T-cell (primary cell): ENCODE results near the gene KCNMA1. TPM values are rescaled to one million over a fixed set of nuclear protein-coding genes. Genes with fewer than 3 reads are reported as not detected.
"Not testable (repeated sequence)": the region's sequence is repeated elsewhere in the genome, so short reads cannot be mapped to it uniquely, and the experiment has no call there.

Source experiments
- ATAC-seq, 4 experiments: fragments of 200-7000 bp in 3 of 4; fragments of 150-1000 bp in 1 of 4; cut with Tn5 transposase; replicated peaks in 1 of 4; 1 replicate in 3 of 4; 2 replicates in 1 of 4; pipeline ENCODE4 v1.10.0; 2021; ENCODE audit warnings: moderate library complexity in 3 of 4, mild to moderate bottlenecking in 2 of 4, moderate number of reproducible peaks in 1 of 4
- CTCF ChIA-PET, 2 donors: fragments of 300-600 bp; sonication (Branson Sonifier 250); formaldehyde crosslinking; loops; one replicate each; lab custom pipeline; 2022; ENCODE audit warnings: antibody characterized with exemption in 2 of 2; lab: Charles Lee
- POLR2A ChIA-PET, 2 donors: fragments of 300-600 bp; sonication (Branson Sonifier 250); formaldehyde crosslinking; loops; one replicate each; lab custom pipeline; 2022; ENCODE audit warnings: antibody characterized with exemption in 2 of 2; lab: Charles Lee
- DNase-seq, 35 experiments: peaks; one replicate each; pipeline versions ENCODE4 v3.0.0 to v3.0.0-alpha.2; 2013 to 2023
- H3K27ac ChIP-seq: one replicate; pipeline ENCODE4 v1.5.1; 2013; ENCODE audit warnings: low read length
- H3K27me3 ChIP-seq, 2 experiments: replicated peaks in 1 of 2; 1 replicate in 1 of 2; 2 replicates in 1 of 2; pipeline versions ENCODE4 v1.6.1 to v1.7.0; 2013; ENCODE audit warnings: low read length in 1 of 2, mixed read lengths in 1 of 2; ENCODE audit not compliant: control insufficient read depth in 2 of 2, insufficient read depth in 2 of 2; ENCODE audit errors: extremely low read depth in 1 of 2
- H3K36me3 ChIP-seq, 2 donors: 1 replicate in 1 of 2; 2 replicates in 1 of 2; pipeline versions ENCODE4 v1.6.1 to v1.7.0; 2013; ENCODE audit warnings: low read length in 1 of 2; ENCODE audit not compliant: control insufficient read depth in 2 of 2, insufficient read depth in 1 of 2; ENCODE audit errors: extremely low read depth in 1 of 2
- H3K4me1 ChIP-seq, 2 experiments: 1 replicate in 1 of 2; 2 replicates in 1 of 2; pipeline versions ENCODE4 v1.6.1 to v1.7.0; 2013; ENCODE audit warnings: low read length in 2 of 2, mixed read lengths in 1 of 2; ENCODE audit not compliant: insufficient read depth in 2 of 2, control insufficient read depth in 1 of 2; ENCODE audit errors: extremely low read depth in 1 of 2
- H3K4me3 ChIP-seq, 2 donors: 1 replicate in 1 of 2; 2 replicates in 1 of 2; pipeline versions ENCODE4 v1.5.1 to v1.7.0; 2013; ENCODE audit warnings: mild to moderate bottlenecking in 2 of 2, low read length in 1 of 2, moderate library complexity in 1 of 2; ENCODE audit not compliant: control insufficient read depth in 1 of 2; ENCODE audit errors: extremely low read depth in 1 of 2
- H3K9me3 ChIP-seq: 2 replicates; pipeline ENCODE4 v1.7.0; 2013
- H3K27ac Mint-ChIP-seq, 2 donors: one replicate each; pipeline ENCODE4 v1.8.0; 2020 to 2021; ENCODE audit warnings: mild to moderate bottlenecking in 2 of 2, mixed read lengths in 2 of 2
- H3K27me3 Mint-ChIP-seq, 2 donors: one replicate each; pipeline ENCODE4 v1.8.0; 2021 to 2022; ENCODE audit warnings: mixed read lengths in 2 of 2
- H3K36me3 Mint-ChIP-seq: one replicate; pipeline ENCODE4 v1.8.0; 2021; ENCODE audit warnings: mixed read lengths
- H3K4me1 Mint-ChIP-seq, 3 donors: one replicate each; pipeline ENCODE4 v1.8.0; 2020 to 2022; ENCODE audit warnings: mixed read lengths in 3 of 3, mild to moderate bottlenecking in 1 of 3
- H3K4me3 Mint-ChIP-seq, 3 donors: one replicate each; pipeline ENCODE4 v1.8.0; 2020 to 2022; ENCODE audit warnings: mild to moderate bottlenecking in 3 of 3, mixed read lengths in 3 of 3, moderate library complexity in 3 of 3
- H3K9me3 Mint-ChIP-seq, 3 donors: one replicate each; pipeline ENCODE4 v1.8.0; 2020 to 2022; ENCODE audit warnings: mixed read lengths in 3 of 3
- WGBS: methylation state at CpG from one replicate; pipeline ENCODE4 v1.1.5; 2013; ENCODE audit warnings: missing lambda C conversion rate; ENCODE audit not compliant: insufficient coverage; 5-methylcytosine and 5-hydroxymethylcytosine counted together
- total RNA-seq, 35 experiments: library from RNA in 6 of 35; stranded (reverse) in 6 of 35; fragments of 120-200 nt in 1 of 35; gene quantifications; one replicate each; pipeline versions ENCODE4 v1.2.1 to v1.2.4 and lab custom pipeline; 2013 to 2026

Gene KCNMA1
- total RNA-seq, 5 donors from 2014 or later (not counting 1 experiment from before 2014, with no cell fraction given), result 0.14 to 1.6 (median 0.60) TPM

DNA sequence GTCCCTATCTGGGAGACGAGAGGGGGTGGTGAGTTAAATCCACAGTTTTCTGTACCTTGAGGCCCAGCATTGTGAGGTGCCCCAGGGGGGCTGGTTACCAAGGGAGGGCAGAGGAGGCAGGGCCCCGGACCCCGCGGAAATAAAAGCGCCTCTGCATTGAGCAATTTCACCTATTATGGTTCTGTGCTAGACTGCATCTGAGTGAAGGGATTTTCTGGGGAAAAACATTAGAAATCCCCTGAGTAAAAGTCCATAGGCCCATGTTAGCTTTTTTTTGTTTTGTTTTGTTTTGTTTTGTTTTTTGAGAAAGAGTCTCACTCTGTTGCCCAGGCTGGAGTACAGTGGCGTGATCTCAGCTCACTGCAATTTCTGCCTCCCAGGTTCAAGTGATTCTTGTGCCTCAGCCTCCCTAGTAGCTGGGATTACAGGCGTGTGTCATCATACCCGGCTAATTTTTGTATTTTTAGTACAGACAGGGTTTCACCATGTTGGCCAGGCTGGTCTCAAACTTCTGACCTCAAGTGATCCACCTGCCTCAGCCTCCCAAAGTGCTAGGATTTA is 225.0 kb downstream of the KCNMA1 start:
- H3K27ac ChIP-seq, ATAC-seq, H3K36me3 ChIP-seq, H3K9me3 Mint-ChIP-seq, H3K4me3 Mint-ChIP-seq, H3K4me1 Mint-ChIP-seq, H3K36me3 Mint-ChIP-seq, H3K4me1 ChIP-seq, CTCF ChIA-PET, H3K4me3 ChIP-seq, DNase-seq, POLR2A ChIA-PET, H3K9me3 ChIP-seq, H3K27ac Mint-ChIP-seq: not testable (repeated sequence)
- WGBS, result 83% methylated on average over 5 of the region's 8 CpGs
- H3K27me3 ChIP-seq, result peaks cover 2 to 10% of the 10 kb centered on the region in 2 experiments
- H3K27me3 Mint-ChIP-seq, result peaks cover 7 to 17% of the 10 kb centered on the region in 2 donors

DNA sequence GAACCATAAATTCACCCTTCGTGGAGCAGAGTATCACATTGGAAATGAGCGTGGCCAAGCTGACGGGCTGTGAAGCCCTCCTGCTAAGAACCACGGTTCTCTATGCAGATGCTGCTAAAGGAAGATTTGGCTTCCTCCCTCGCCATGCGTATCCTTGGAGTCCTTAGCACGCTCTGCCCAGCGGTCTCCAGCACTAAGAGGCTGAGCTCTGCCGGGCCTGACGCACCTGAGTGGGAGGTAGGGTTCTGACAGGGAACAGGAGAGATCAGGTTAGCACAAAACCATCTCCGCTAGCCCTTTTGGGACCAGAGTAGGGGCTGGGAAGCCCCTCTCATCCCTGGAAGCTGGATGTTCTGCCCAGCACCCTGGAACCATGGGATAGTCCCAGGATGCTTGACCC is 225.8 kb downstream of the KCNMA1 start:
- H3K36me3 ChIP-seq, result no peaks in the 10 kb centered on the region
- Mint-ChIP-seq H3K9me3 (no peaks in the 10 kb centered on the region), H3K4me3 (no peak overlapping the region), H3K27ac (no peak overlapping the region), H3K4me1 (no peaks in the 10 kb centered on the region), H3K27me3 (peaks cover 3 to 17% of the 10 kb centered on the region in 2 donors), H3K36me3 (no peaks in the 10 kb centered on the region)
- ATAC-seq, result no peak
- no peak overlapping the region for H3K27ac ChIP-seq
- ChIA-PET CTCF (no interaction called here), POLR2A (no interaction called here)
- H3K4me3 ChIP-seq, result no peak overlapping the region
- H3K27me3 ChIP-seq, result peaks cover 2 to 11% of the 10 kb centered on the region in 2 experiments
- H3K9me3 ChIP-seq, result no peaks in the 10 kb centered on the region
- H3K4me1 ChIP-seq, result no peaks in the 10 kb centered on the region
- WGBS, result 85% methylated on average over 7 of the region's 11 CpGs
- DNase-seq, result no peak

DNA sequence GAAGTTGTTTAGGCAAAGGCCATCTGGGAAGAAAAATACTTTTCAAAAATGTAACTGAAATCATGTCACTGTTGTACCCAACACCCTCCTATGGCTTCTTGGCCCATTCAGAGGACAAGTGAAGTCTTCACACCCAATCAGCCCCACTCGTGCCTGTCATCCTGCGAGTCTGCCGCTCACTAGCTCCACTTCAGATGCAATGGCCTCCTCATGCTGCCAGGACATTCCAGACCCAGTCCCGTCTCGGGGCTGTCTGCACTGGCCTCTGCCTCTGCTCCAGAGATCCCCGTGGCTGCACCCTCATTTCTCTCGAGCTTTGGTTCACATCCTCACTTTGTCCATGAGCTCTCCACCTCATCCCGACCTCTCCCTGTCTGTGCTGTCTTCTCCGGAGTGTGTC is 227.1 kb downstream of the KCNMA1 start:
- H3K27me3 Mint-ChIP-seq, result peaks cover 0 to 16% of the 10 kb centered on the region in 2 donors
- Histone ChIP-seq H3K27me3 (peaks cover 0 to 12% of the 10 kb centered on the region in 2 experiments), H3K9me3 (no peaks in the 10 kb centered on the region), H3K4me1 (no peaks in the 10 kb centered on the region), H3K36me3 (no peaks in the 10 kb centered on the region), H3K4me3 (no peak overlapping the region), H3K27ac (no peak overlapping the region)
- no peak overlapping the region for H3K4me3 Mint-ChIP-seq
- H3K9me3 Mint-ChIP-seq, result no peaks in the 10 kb centered on the region
- DNase-seq (no peak), ATAC-seq (no peak)
- WGBS, result 76% methylated on average over 6 of the region's 9 CpGs
- ChIA-PET POLR2A (interaction anchor here in 1 of 2 donors (0.6 kb wide), 1 partner anchor 478 kb away, joined by 4 read pairs; no protein-coding TSS in a partner anchor), CTCF (no interaction called here)
- no peaks in the 10 kb centered on the region for H3K36me3 Mint-ChIP-seq
- no peak overlapping the region for H3K27ac Mint-ChIP-seq
- no peaks in the 10 kb centered on the region for H3K4me1 Mint-ChIP-seq

DNA sequence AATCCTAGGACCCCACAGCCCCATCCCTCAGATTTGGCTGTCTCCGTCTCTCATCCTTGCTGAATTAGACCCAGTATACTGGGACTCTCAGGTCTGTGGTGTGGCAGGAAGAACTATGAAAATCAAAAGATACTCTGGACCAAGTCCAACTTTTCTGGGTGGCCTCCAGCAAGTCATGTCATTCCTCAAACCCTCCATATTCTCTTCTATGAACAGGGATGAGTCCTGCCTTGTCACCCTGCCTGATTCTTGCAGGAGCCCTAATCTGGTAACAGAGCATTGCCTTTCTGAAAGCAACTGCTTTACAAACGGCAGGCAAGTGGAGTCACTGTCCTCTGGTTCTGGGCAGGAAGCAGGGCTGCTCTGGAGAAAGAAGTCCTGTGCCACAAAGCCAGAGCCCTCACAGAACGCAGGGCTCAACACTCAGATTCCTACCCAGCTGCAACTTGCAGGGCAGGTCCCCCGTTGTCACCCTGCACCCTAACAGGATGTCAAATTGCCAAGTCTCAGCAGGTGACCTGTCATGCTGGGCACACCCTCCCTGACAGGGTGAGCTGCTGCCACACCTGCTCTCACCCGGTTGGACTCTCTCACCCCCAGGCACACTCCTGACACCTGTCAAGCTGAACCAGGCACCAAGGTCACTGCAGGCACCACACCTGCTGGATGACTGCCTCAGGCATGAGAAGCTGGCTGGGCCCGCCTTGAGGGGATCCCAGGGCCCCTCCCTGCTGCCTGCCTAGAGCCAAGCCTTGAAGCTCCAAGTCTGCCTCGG is 227.7 kb downstream of the KCNMA1 start:
- WGBS, result 40% methylated on average over 3 of the region's 7 CpGs

DNA sequence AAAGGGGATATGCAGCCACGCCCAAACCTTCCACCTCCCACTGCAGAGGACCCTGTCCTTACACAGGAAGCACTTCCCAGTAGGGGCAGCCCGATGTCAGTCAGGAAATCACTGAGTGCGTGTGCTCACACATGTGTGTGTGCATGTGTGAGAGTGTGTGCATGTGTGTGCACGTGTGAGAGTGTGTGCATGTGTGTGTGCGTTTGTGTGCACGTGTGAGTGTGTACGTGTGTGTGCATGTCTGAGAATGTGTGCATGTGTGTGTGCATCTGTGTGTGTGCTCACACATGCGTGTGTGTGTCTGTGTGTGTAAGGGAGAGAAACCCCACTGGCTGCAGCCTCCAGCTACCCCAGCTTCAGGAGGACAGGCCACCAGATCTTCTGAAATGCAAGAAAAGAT is 229.3 kb downstream of the KCNMA1 start:
- Histone ChIP-seq H3K4me1 (no peaks in the 10 kb centered on the region), H3K27me3 (peaks cover 0 to 12% of the 10 kb centered on the region in 2 experiments), H3K27ac (no peak overlapping the region), H3K36me3 (no peaks in the 10 kb centered on the region), H3K4me3 (no peak overlapping the region), H3K9me3 (no peaks in the 10 kb centered on the region)
- H3K27me3 Mint-ChIP-seq, result peaks cover 4 to 14% of the 10 kb centered on the region in 2 donors
- no peaks in the 10 kb centered on the region for H3K36me3 Mint-ChIP-seq
- no peak for DNase-seq
- H3K27ac Mint-ChIP-seq, result no peak overlapping the region
- ATAC-seq, result no peak
- CTCF ChIA-PET, result no interaction called here
- 83% methylated on average over 7 of the region's 8 CpGs for WGBS
- H3K9me3 Mint-ChIP-seq, result no peaks in the 10 kb centered on the region
- POLR2A ChIA-PET, result no interaction called here
- no peak overlapping the region for H3K4me3 Mint-ChIP-seq
- no peaks in the 10 kb centered on the region for H3K4me1 Mint-ChIP-seq

More for the DNA sequence above, 227.7 kb downstream of the KCNMA1 start:
- Mint-ChIP-seq H3K36me3 (no peaks in the 10 kb centered on the region), H3K27me3 (peaks cover 0 to 12% of the 10 kb centered on the region in 2 donors), H3K27ac (no peak overlapping the region), H3K9me3 (no peaks in the 10 kb centered on the region), H3K4me1 (no peaks in the 10 kb centered on the region), H3K4me3 (no peak overlapping the region)
- no peak for ATAC-seq
- H3K4me3 ChIP-seq, result no peak overlapping the region
- H3K27me3 ChIP-seq, result peaks cover 0 to 12% of the 10 kb centered on the region in 2 experiments
- ChIA-PET CTCF (no interaction called here), POLR2A (no interaction called here)
- H3K9me3 ChIP-seq, result no peaks in the 10 kb centered on the region
- DNase-seq, result no peak
- no peak overlapping the region for H3K27ac ChIP-seq
- no peaks in the 10 kb centered on the region for H3K36me3 ChIP-seq
- H3K4me1 ChIP-seq, result no peaks in the 10 kb centered on the region

DNA sequence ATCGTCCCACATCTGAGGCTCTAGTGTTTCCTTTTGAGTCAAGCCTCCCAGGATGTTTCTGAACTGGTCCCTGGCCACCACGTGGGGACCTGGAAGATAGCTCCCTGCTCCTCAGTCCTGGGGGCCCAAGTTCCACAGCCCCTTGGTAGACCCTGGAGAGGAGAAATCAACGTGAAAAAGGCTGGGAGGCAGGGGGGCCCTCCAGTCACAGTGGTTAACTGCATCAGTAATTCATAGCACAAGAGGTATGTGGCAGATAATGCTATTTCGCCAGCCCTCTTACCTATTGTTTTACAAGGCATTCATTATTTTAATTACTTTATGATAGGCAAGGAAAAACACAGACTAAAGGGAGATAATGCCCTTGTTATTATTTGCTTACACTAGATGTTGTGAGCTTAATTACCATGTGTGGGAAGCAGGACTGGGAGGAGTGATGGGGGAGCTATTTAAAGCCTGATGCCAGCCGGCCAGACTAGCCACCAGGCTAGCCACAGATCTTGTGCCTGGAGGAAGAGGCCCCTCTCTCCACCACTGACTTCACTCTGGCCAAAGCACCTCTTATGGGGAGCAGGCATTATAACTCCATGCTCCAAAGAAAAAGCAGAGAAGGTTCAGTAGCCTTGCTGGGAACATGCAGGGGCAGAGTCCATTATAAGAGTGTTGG is 230.7 kb downstream of the KCNMA1 start:
- Histone ChIP-seq H3K4me3 (no peak overlapping the region), H3K9me3 (no peaks in the 10 kb centered on the region), H3K27me3 (peaks cover 0 to 8% of the 10 kb centered on the region in 2 experiments), H3K27ac (no peak overlapping the region), H3K36me3 (no peaks in the 10 kb centered on the region), H3K4me1 (no peaks in the 10 kb centered on the region)
- ATAC-seq (no peak), DNase-seq (no peak)
- CTCF ChIA-PET, result no interaction called here
- WGBS, result 60% methylated on average over 1 of the region's 5 CpGs
- no peaks in the 10 kb centered on the region for H3K36me3 Mint-ChIP-seq
- peaks cover 5 to 20% of the 10 kb centered on the region in 2 donors for H3K27me3 Mint-ChIP-seq
- POLR2A ChIA-PET, result no interaction called here
- H3K27ac Mint-ChIP-seq, result no peak overlapping the region
- no peak overlapping the region for H3K4me3 Mint-ChIP-seq
- no peaks in the 10 kb centered on the region for H3K9me3 Mint-ChIP-seq
- no peaks in the 10 kb centered on the region for H3K4me1 Mint-ChIP-seq
